SKM-1 (cell line): ENCODE measurements around the gene HACE1.
"Not testable (repeated sequence)": the region's sequence is repeated elsewhere in the genome, so short reads cannot be mapped to it uniquely, and the experiment has no call there.

Source experiments
- DNase-seq: peaks from one replicate; lab custom pipeline; 2025; ENCODE audit not compliant: unreplicated experiment; lab: John Stamatoyannopoulos, UW

HACE1 gene

GRCh38 chr6:104859225-104860146 lies at the start of gene HACE1:
Gene HACE1 (minus strand): TSS chr6:104859919. CDS start chr6:104859642, 277 bp downstream.
- peak; percentile 75 for DNase-seq

GRCh38 chr6:104908888-104909525 lies 49.3 kb upstream of the HACE1 start:
- DNase-seq, result no peak

- DNase-seq, result no peak
Observed at GRCh38 chr6:104908031-104908887, 48.5 kb upstream of the HACE1 start.

- DNase-seq, result not testable (repeated sequence)
Observed at GRCh38 chr6:104898893-104899292, 39.2 kb upstream of the HACE1 start.

GRCh38 chr6:104896914-104897313 lies 37.2 kb upstream of the HACE1 start:
- DNase-seq, result peak; percentile 2

- no peak for DNase-seq
Observed at GRCh38 chr6:104888066-104888465, 28.3 kb upstream of the HACE1 start.

GRCh38 chr6:104887350-104887749 lies 27.6 kb upstream of the HACE1 start:
- DNase-seq, result no peak

- DNase-seq, result no peak
Observed at GRCh38 chr6:104885518-104886043, 25.9 kb upstream of the HACE1 start.

- no peak for DNase-seq
Observed at GRCh38 chr6:104884867-104885517, 25.3 kb upstream of the HACE1 start.

GRCh38 chr6:104881964-104882668 lies 22.4 kb upstream of the HACE1 start:
- DNase-seq, result no peak

- DNase-seq, result no peak
Observed at GRCh38 chr6:104862456-104862855, 2.7 kb upstream of the HACE1 start.

GRCh38 chr6:104860221-104860620 lies 502 bp upstream of the HACE1 start:
- no peak for DNase-seq

GRCh38 chr6:104858642-104859041 lies 1.1 kb downstream of the HACE1 start:
- DNase-seq, result no peak

- no peak for DNase-seq
Observed at GRCh38 chr6:104855507-104855906, 4.2 kb downstream of the HACE1 start.

- not testable (repeated sequence) for DNase-seq
Observed at GRCh38 chr6:104847721-104848120, 12.0 kb downstream of the HACE1 start.

GRCh38 chr6:104843229-104843628 lies 16.5 kb downstream of the HACE1 start:
- DNase-seq, result no peak

GRCh38 chr6:104837158-104837557 lies 22.6 kb downstream of the HACE1 start:
- DNase-seq, result no peak

GRCh38 chr6:104836479-104837020 lies 23.2 kb downstream of the HACE1 start:
- not testable (repeated sequence) for DNase-seq

- no peak for DNase-seq
Observed at GRCh38 chr6:104835782-104836181, 23.9 kb downstream of the HACE1 start.
